ENCODE results near the gene RANBP3. TPM values are rescaled to one million over a fixed set of nuclear protein-coding genes. Genes with fewer than 3 reads are reported as not detected.

RANBP3 gene, protein sequence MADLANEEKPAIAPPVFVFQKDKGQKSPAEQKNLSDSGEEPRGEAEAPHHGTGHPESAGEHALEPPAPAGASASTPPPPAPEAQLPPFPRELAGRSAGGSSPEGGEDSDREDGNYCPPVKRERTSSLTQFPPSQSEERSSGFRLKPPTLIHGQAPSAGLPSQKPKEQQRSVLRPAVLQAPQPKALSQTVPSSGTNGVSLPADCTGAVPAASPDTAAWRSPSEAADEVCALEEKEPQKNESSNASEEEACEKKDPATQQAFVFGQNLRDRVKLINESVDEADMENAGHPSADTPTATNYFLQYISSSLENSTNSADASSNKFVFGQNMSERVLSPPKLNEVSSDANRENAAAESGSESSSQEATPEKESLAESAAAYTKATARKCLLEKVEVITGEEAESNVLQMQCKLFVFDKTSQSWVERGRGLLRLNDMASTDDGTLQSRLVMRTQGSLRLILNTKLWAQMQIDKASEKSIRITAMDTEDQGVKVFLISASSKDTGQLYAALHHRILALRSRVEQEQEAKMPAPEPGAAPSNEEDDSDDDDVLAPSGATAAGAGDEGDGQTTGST
- total RNA-seq: 51.1 and 59.8 TPM in 2 replicates

DNA sequence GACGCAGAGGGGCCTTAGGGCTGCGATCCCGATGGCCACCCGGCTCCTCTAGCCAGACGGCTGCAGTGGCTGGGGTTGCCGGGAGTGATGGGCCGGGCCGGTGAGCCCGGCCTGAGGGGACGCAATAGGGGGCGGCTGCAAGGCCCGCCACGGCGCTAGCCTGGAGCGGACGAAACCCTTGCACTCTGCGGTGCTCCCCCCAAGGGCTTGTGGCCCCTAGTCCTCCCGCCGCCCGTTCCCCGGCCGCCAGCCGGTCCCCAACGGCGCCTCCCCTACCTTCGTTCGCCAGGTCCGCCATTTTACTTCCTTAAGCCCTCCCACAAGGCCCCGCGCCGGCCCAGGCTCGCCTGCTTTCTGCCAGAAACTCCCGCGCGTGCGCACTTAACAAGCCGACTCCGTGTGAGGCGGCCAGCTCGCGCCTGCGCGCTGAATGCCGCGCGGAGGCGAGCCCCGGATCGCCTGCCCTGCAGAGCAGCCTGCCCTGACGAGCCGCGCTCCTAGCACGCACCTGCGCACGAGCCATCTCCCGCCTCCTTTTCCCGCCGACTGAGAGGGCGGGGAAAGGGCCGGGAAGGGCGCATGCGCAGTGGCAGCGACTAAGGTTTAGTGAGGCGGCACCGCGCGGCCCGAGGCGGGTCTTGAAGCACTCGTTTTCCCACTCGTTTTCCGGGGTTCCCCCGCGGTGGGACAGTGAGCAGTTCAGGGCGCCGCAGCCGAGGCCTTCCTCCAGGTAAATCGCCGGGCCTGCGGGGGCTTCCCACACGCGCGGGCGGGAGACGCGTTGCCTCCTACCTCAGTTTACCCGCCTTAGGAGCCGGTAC is at the start of gene RANBP3:
Gene RANBP3 (minus strand): TSS at position 356 of the 821 bp plus-strand sequence. CDS start 58 bp downstream, at position 298.

DNA sequence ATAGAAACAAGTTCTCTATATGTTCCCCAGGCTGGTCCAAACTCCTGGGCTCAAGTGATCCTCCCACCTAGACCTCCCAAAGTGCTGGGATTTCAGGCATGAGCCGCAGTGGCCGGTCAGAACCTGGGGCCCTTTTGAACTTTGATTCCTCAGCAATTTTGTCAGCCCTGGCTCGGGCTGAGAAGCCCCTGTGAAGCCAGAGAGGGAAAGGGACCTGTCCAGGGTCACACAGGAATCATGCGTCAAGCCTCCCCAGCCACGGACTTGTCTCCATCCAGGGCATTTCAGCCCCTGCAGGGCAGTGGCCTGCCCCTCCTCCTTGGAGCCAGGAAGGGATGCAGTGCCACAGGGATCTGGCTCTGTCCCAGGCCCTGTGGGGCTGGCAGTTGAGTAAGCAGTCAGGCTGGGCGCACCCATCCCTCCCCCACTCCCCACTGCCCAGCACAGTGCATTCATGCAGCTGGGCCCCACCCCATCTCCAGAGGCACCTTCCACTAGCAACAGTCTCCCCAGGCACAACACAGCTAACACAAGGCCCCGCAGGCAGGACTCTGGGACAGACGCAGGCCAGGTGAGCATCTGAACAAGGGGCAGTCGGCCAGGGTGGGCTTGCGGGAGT is 64.1 kb downstream of the RANBP3 start, which contains the start of gene CAPS:
Gene CAPS (plus strand): TSS at position 516 of the 619 bp plus-strand sequence. CDS start 153 bp downstream, outside the sequence.

DNA sequence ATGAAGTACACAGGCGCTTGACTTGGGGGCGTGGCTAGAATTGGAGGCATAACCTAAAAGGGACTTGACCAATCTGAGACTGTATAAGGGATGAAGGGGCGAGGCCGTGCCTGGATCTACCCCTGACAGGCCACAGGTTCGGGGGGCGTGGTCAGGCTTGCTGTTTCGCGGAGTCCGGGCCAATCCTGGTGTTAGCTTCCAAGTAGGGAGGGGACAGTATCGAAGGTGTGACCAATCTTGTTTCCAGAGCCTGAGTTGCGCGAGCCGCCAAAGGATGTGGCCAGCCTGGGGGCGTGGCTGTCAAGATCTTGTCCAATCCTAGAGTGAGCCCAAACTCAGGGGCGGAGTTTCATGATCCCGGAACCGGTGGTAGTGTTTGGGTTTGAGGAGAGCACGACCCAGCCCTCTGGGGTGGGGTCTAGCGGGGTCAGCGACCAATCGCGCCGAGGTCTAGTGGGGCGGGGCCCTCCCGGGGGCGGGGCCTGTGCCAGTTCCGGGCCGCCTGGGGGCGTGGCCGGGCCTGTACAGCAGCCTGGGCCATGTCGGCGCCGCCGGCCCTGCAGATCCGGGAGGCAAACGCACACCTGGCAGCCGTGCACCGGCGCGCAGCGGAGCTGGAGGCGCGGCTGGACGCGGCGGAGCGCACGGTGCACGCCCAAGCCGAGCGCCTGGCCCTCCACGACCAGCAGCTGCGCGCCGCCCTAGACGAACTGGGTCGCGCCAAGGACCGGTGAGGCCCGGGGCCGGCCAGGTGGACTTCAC is 73.4 kb downstream of the RANBP3 start, which contains the start of gene VMAC:
Gene VMAC (plus strand): TSS at position 521 of the 762 bp plus-strand sequence. CDS start 19 bp downstream, at position 540.

DNA sequence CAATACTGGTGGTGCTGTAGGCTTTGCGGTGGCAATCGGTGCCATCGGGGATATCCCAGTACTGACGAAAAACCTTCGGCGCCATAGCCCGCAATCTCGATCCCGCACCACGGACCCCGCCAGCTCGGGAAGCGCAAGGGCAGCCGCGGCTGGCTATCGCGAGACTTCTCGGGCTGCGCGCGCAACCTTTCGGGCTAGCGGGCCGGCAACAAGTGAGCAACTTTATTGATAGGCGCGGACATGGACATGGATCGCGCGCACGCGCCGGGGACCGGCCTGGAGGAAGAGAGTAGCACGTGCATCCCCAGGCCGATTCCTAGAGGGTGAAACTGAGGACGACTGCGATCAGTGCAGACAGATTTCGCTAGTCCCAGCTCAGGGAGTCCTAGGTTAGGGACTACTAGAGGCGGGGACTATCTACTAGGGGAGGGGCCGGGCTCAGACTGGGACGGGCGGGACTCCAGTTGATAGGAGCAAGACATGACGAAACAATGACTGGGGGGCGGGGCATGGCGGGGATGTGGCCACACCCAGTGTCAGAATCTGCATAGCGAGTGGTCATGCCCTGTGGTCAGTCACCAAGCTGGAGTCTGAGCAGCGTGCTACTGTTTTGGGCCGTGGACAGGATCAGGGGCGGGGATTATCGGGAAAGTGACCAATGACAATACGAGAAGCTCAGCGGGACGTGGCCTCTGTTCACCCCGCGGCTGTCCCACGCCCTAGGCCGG is 74.2 kb downstream of the RANBP3 start, which contains the start of gene NDUFA11:
Gene NDUFA11 (minus strand): TSS at position 167 of the 728 bp plus-strand sequence. CDS start 82 bp downstream, at position 85.

Other genes with a start within 250 kb of the RANBP3 start
- 0.59 TPM in 1 of 2 replicates, not detected in the other for gene PRR22, start 193.4 kb downstream of the RANBP3 start, total RNA-seq
- gene DUS3L, start 187.0 kb downstream of the RANBP3 start, total RNA-seq: 24.4 and 24.5 TPM in 2 replicates
- 0.15 TPM in 1 of 2 replicates, not detected in the other for gene NRTN, start 173.1 kb downstream of the RANBP3 start, total RNA-seq
- gene FUT6, start 138.4 kb downstream of the RANBP3 start, total RNA-seq: not detected in 2 replicates
- under 0.01 TPM in 1 of 2 replicates, not detected in the other for gene FUT3, start 126.7 kb downstream of the RANBP3 start, total RNA-seq
- not detected in 2 replicates for gene FUT5, start 107.6 kb downstream of the RANBP3 start, total RNA-seq
- 444 and 470 TPM in 2 replicates for gene NDUFA11, start 74.3 kb downstream of the RANBP3 start, total RNA-seq
- gene VMAC, start 73.3 kb downstream of the RANBP3 start, total RNA-seq: 2.1 and 3.2 TPM in 2 replicates
- gene CAPS, start 63.9 kb downstream of the RANBP3 start, total RNA-seq: 4.4 and 5.4 TPM in 2 replicates
- gene RFX2, start 132.4 kb upstream of the RANBP3 start, total RNA-seq: 3.9 and 6.8 TPM in 2 replicates
- not detected in 2 replicates for gene ACSBG2, start 157.5 kb upstream of the RANBP3 start, total RNA-seq